ENCODE data around the gene ALPL. TPM values are rescaled to one million over a fixed set of nuclear protein-coding genes. Genes with fewer than 3 reads are reported as not detected.

The ALPL gene
- total and polyA plus RNA-seq, 9 of the 15 experiments (the other 6 are each of a cell fraction or from before 2014, with no cell fraction given): 0.04 to 0.38 (median 0.18) TPM; not detected in 4

- TF ChIP-seq STAT6 (CRISPR knock-in tag; IDR thresholded peaks at IDR 0.05) (no peak), MECOM (CRISPR knock-in tag; IDR thresholded peaks at IDR 0.05) (no peak; the same call in 1 of the 2 replicates), RERE (CRISPR knock-in tag; IDR thresholded peaks at IDR 0.05; ENCODE audit: borderline replicate concordance) (no peak), NCOA6 (IDR thresholded peaks at IDR 0.05) (no peak), ZNF121 (CRISPR knock-in tag; conservative IDR thresholded peaks at IDR 0.05) (no peak), RFX7 (CRISPR knock-in tag; IDR thresholded peaks at IDR 0.05) (no peak), ZNF561 (CRISPR knock-in tag; conservative IDR thresholded peaks at IDR 0.05) (no peak), GABPA (tag; conservative IDR thresholded peaks at IDR 0.05; ENCODE audit: low read depth) (no peak), POLR2G (IDR thresholded peaks at IDR 0.05; ENCODE audit: low read depth, low read length) (peak; percentile 11; the same call in 1 of the 2 replicates), GATAD2A (IDR thresholded peaks at IDR 0.05) (peak; percentile 79; the same call in 1 of the 2 replicates), MBD2 (IDR thresholded peaks at IDR 0.05; ENCODE audit: borderline replicate concordance, low read depth) (no peak), MXI1 (IDR thresholded peaks at IDR 0.05; ENCODE audit: low read depth, low read length) (no peak)
- TF ChIP-seq, protein P1, sequence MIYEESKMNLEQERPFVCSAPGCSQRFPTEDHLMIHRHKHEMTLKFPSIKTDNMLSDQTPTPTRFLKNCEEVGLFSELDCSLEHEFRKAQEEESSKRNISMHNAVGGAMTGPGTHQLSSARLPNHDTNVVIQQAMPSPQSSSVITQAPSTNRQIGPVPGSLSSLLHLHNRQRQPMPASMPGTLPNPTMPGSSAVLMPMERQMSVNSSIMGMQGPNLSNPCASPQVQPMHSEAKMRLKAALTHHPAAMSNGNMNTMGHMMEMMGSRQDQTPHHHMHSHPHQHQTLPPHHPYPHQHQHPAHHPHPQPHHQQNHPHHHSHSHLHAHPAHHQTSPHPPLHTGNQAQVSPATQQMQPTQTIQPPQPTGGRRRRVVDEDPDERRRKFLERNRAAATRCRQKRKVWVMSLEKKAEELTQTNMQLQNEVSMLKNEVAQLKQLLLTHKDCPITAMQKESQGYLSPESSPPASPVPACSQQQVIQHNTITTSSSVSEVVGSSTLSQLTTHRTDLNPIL (CRISPR knock-in tag; IDR thresholded peaks at IDR 0.05): no peak
- TF ChIP-seq, protein P2, sequence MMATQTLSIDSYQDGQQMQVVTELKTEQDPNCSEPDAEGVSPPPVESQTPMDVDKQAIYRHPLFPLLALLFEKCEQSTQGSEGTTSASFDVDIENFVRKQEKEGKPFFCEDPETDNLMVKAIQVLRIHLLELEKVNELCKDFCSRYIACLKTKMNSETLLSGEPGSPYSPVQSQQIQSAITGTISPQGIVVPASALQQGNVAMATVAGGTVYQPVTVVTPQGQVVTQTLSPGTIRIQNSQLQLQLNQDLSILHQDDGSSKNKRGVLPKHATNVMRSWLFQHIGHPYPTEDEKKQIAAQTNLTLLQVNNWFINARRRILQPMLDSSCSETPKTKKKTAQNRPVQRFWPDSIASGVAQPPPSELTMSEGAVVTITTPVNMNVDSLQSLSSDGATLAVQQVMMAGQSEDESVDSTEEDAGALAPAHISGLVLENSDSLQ (IDR thresholded peaks at IDR 0.05): peak; percentile 16; the same call in 1 of the 2 replicates
- TF ChIP-seq, protein P3, sequence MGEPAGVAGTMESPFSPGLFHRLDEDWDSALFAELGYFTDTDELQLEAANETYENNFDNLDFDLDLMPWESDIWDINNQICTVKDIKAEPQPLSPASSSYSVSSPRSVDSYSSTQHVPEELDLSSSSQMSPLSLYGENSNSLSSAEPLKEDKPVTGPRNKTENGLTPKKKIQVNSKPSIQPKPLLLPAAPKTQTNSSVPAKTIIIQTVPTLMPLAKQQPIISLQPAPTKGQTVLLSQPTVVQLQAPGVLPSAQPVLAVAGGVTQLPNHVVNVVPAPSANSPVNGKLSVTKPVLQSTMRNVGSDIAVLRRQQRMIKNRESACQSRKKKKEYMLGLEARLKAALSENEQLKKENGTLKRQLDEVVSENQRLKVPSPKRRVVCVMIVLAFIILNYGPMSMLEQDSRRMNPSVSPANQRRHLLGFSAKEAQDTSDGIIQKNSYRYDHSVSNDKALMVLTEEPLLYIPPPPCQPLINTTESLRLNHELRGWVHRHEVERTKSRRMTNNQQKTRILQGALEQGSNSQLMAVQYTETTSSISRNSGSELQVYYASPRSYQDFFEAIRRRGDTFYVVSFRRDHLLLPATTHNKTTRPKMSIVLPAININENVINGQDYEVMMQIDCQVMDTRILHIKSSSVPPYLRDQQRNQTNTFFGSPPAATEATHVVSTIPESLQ (CRISPR knock-in tag; IDR thresholded peaks at IDR 0.05): no peak
These were observed 104.0 kb downstream of the ALPL start (continued) for GRCh38 chr1:21613072-21613867.
